Retina (tissue), 1 donor: ENCODE results near the gene ZSCAN20.

Source experiments
- DNase-seq: peaks from one replicate; pipeline ENCODE4 v3.0.0-alpha.2; 2016

The ZSCAN20 gene

GRCh38 chr1:33445108-33445507 is 27.3 kb upstream of the ZSCAN20 start:
- DNase-seq: no peak

GRCh38 chr1:33446590-33446989 is 25.9 kb upstream of the ZSCAN20 start:
- DNase-seq: no peak

GRCh38 chr1:33454646-33455282 is 17.7 kb upstream of the ZSCAN20 start:
- DNase-seq: no peak

- peak; percentile 80 for DNase-seq
Measured at GRCh38 chr1:33455539-33456501, 16.6 kb upstream of the ZSCAN20 start.

- DNase-seq: no peak
Measured at GRCh38 chr1:33456502-33456886, 16.0 kb upstream of the ZSCAN20 start.

- no peak for DNase-seq
Measured at GRCh38 chr1:33459691-33460090, 12.8 kb upstream of the ZSCAN20 start.

- DNase-seq: no peak
Measured at GRCh38 chr1:33460144-33460543, 12.3 kb upstream of the ZSCAN20 start.

- DNase-seq: no peak
Measured at GRCh38 chr1:33460947-33461629, 11.4 kb upstream of the ZSCAN20 start.

- no peak for DNase-seq
Measured at GRCh38 chr1:33462405-33463164, 9.9 kb upstream of the ZSCAN20 start.

- no peak for DNase-seq
Measured at GRCh38 chr1:33464552-33464951, 7.9 kb upstream of the ZSCAN20 start.

- DNase-seq: no peak
Measured at GRCh38 chr1:33465316-33465715, 7.1 kb upstream of the ZSCAN20 start.

GRCh38 chr1:33466159-33466558 is 6.3 kb upstream of the ZSCAN20 start:
- no peak for DNase-seq

GRCh38 chr1:33468011-33468410 is 4.4 kb upstream of the ZSCAN20 start:
- no peak for DNase-seq

GRCh38 chr1:33468531-33468930 is 3.9 kb upstream of the ZSCAN20 start:
- no peak for DNase-seq

- no peak for DNase-seq
Measured at GRCh38 chr1:33468967-33469366, 3.5 kb upstream of the ZSCAN20 start.

- DNase-seq: no peak
Measured at GRCh38 chr1:33469691-33470090, 2.8 kb upstream of the ZSCAN20 start.

GRCh38 chr1:33470495-33471012 is 1.9 kb upstream of the ZSCAN20 start:
- DNase-seq: peak; percentile 91

GRCh38 chr1:33471416-33471815 is 1.0 kb upstream of the ZSCAN20 start:
- no peak for DNase-seq

- DNase-seq: no peak
Measured at GRCh38 chr1:33473900-33474299, 1.5 kb downstream of the ZSCAN20 start.

- DNase-seq: no peak
Measured at GRCh38 chr1:33477451-33477850, 5.0 kb downstream of the ZSCAN20 start.

GRCh38 chr1:33482412-33482811 is 10.0 kb downstream of the ZSCAN20 start:
- no peak for DNase-seq

- no peak for DNase-seq
Measured at GRCh38 chr1:33488624-33489023, 16.2 kb downstream of the ZSCAN20 start.

GRCh38 chr1:33494929-33495328 is 22.5 kb downstream of the ZSCAN20 start:
- DNase-seq: no peak
